Measurements from ENCODE around the gene RAB21.
"Not testable (repeated sequence)": the region's sequence is repeated elsewhere in the genome, so short reads cannot be mapped to it uniquely, and the experiment has no call there.

Gene RAB21

DNA sequence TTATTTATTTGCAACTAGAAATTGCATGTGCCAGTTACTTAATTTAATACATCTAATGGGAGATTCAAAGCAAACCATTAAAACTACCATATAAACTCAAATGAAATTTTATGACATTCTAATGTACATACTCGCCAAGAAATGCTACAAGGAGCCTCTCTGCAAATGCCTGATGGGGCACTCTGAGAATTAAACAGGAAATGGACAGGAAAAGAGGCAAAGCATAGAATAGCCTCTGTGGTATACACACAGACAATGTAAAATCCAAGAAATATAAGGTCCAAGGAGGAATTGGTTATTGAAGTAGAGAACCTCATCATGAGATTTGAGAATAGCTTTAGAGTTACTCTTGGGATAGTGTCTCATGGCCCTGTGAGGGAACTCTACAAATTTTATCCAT, 41.2 kb downstream of the RAB21 start:
- no peak for DNase-seq (ENCODE audit: low read depth in 2 of 2, low spot score in 1 of 2)

- no peak for DNase-seq (ENCODE audit: low read depth in 2 of 2, low spot score in 1 of 2)
Measured at GRCh38 chr12:71797531-71797930, 42.9 kb downstream of the RAB21 start.

DNA sequence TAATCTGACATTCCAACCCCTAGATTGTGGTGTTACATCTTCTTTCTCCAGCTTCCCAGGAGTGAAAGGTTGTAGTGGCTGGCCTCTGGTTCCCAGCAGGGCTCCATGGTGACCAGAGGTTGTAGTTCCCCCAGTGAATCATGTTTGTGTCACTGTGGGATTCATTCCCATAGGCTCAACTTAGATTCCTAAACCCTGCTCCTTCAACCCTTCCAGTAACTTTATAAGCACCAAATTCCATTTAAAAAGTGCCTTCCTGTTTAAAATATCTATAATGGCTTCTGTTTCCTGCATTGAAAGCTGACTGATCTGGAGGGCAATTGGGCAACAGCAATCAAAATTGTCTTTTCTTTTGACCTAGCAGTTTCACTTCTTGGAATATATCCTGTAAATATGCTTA, 44.4 kb downstream of the RAB21 start:
- no peak for DNase-seq (ENCODE audit: low read depth in 2 of 2, low spot score in 1 of 2)

DNA sequence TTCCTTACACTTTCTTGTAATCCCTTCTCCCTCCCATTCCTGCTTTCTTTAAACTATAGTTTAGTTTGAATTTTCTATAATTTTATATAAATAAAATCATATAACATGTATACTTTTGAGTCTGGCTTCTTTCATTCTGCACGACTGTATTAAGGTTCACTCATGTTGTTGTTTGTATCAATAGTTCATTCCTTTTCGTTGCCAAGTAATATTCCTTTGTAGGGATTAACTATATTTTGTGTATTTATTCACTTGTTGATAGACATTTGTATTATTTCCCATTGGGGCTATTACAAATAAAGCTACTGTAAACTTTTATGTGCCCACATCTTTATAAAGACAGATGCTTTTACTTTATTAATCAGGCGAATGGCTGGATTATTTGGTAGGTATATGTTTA, 45.5 kb downstream of the RAB21 start:
- no peak for DNase-seq (ENCODE audit: low read depth in 2 of 2, low spot score in 1 of 2)

DNA sequence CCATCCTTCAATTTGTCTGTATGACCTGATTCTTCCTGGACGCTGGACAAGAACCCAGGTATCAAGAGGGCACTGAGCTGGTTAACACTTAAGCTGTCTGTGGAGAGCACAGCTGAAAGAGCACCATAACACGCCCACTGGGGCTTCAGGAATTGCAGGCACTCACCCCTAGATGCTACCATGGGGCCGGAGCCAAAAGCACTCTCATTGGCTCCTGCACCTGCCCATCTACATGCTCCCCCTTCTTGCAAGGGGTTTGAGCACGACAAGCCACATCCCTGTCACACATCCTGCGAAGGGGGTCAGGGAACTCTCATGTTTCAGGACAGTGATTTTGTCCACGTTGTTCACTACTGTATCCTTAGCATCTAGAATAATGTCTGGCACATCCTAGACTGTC, 49.8 kb downstream of the RAB21 start:
- no peak for DNase-seq (ENCODE audit: low read depth in 2 of 2, low spot score in 1 of 2)

DNA sequence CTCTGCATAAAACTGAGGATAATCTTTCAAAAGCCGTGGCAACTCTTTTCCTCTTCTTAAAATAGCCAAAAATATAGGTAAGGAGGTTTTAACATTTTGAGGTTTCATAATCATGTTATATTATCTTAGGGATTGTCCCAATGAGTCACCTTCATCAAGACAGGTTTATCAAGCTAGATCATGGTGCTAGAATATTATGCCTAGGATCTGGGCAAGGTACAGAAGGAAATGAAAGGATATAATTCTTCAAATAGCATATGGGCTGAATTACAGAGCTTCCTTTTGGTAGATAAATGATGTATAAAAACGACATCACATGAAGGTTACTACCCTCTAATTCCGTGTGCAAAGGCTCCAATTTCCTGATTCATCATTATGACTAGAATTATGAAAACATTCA, 56.3 kb downstream of the RAB21 start:
- DNase-seq (ENCODE audit: low read depth in 2 of 2, low spot score in 1 of 2), result no peak

DNA sequence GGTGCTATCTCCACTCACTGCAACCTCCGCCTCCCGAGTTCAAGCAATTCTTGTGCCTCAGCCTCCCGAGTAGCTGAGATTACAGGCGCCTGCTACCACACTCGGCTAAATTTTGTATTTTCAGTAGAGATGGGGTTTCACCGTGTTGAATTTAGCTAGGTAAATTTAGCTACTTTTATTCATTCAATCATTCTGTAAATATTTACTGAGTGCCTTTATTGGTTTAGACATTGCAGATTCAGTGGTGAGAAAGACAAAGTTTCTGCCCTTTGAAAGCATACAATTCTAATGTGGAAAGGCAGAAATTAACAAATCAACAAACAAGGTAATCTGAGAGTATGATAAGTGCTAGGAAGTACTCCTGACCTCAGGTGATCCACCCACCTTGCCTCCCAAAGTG, 60.6 kb downstream of the RAB21 start:
- not testable (repeated sequence) for DNase-seq (ENCODE audit: low read depth in 2 of 2, low spot score in 1 of 2)

- not testable (repeated sequence) for DNase-seq (ENCODE audit: low read depth in 2 of 2, low spot score in 1 of 2)
Measured at GRCh38 chr12:71822088-71822487, 67.4 kb downstream of the RAB21 start.

DNA sequence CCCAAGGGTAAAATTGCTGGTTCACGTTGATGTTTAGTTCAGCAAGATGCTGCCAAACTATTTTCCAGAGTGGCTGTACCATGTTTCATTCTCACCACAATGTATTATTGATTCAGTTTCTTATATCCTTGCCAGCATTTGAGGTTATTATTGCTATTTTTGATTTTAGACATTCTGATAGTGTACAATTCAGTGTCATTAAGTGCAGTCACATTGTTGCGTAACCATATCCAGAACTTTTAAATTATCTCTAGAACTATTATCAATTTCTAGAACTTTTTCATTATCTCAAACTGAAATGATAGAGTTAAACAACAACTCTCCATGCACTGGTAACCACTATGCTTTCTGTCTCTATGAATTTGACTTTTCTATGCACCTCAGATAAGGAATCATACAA, 74.2 kb downstream of the RAB21 start:
- no peak for DNase-seq (ENCODE audit: low read depth in 2 of 2, low spot score in 1 of 2)

DNA sequence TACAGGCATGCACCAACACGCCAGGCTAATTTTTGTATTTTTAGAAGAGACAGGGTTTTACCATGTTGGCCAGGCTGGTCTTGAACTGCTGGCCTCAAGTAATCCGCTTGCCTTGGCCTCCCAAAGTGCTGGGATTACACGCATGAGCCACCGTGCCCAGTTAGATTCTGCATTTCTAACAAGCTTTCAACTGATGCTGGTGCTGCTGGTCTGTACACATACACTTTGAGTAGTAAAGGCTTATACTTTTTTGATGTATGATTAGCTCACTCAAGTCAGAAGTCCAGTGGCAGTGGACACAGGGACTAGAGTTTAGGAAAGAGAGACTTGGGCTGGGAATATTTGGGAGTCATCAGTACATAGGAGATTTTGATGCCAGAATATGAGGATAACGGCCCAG, 82.7 kb downstream of the RAB21 start:
- no peak for DNase-seq (ENCODE audit: low read depth in 2 of 2, low spot score in 1 of 2)

DNA sequence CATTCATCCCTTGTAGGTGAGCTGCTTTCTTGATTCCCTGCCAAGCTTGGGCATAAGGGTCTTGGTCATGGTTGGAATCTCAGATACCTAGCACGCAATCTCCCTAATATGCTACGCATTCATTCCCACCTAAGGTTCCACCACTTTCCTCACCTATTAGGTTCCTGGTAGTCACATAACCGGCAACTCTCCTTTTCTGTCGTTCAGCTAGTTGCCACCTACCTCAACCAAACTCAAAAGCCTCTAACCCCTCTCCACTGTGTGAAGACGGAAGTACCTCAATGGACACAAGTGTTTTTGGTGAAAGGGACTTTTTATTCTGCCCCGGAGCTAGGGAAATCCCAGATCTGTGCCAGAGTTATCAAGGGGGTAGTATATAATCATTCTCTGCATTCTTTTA, 83.6 kb downstream of the RAB21 start:
- no peak for DNase-seq (ENCODE audit: low read depth in 2 of 2, low spot score in 1 of 2)

DNA sequence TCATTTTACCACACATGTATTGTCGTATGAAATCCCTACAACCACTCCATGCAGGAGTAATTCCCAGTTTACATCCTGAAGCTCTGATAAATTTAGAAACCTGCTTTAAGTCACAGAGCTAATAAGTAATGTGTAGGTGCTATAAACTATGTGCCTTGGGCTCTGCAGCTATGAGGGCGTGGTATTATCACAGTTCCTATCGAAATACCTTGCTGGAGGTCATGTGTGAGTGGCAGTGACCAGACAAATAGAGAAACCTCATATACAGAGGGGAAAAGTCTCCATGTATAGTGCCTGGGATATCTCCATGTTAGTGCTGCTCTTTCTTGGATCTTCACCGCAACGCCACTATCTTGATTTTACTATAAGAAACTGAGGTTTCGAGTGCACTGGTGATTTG, 84.0 kb downstream of the RAB21 start:
- no peak for DNase-seq (ENCODE audit: low read depth in 2 of 2, low spot score in 1 of 2)

DNA sequence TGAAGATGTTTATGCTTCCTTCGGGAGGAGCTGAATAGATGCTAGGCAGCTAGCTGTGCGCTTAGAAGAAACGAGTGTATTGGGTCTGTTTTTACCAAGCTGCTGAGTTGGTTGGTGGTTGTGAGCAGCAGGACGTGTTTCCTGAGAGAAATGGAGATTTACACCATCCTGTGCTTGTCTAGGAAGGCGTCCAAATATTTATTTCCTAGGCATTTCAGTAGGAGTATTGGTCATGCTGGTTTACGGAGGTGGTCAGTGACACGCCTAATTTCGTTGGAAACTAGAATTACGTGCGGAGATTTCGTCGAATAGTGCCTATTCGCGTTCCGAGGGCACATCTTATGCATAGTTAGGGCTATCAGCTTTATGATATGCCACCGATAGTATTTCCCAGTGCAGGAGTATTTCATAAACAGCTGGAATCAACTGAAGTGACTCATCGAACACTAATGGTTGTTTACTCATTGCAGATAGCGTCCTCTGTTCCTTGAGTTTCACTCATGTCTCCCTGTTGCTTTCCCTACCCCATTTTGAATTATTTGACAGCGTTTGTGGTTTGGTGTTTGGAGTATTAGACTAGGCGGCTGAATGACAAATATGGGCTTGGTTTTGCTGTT, 85.7 kb downstream of the RAB21 start:
- DNase-seq (ENCODE audit: low read depth in 2 of 2, low spot score in 1 of 2), result no peak

DNA sequence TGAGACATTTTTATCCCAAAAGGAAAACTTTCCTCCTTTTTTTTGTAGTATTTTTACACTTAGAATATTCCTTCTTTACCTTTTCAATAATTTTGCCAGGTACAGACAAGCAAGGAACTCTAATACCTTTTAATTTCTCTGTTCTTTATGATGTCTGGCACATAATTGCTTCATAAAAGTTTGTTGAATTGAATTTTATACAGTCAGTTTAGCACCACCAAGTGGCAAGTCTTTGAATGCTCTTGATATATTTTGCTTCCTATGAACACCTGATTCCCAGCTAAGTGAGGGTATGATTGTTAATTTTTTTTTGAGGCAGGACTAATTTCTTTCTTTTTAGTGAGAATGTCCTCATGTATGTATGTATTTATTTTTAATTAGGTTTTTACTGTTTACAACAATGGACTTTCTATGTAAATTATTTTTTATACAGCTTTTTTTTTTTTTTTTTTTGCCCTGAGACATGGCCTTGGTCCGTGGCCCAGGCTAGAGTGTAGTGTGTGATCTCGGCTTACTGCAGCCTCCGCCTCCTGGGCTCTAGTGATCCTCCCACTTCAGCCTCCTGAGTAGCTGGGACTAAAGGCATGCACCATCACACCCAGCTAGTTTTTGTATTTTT, 91.8 kb downstream of the RAB21 start:
- no peak for DNase-seq (ENCODE audit: low read depth in 2 of 2, low spot score in 1 of 2)

DNA sequence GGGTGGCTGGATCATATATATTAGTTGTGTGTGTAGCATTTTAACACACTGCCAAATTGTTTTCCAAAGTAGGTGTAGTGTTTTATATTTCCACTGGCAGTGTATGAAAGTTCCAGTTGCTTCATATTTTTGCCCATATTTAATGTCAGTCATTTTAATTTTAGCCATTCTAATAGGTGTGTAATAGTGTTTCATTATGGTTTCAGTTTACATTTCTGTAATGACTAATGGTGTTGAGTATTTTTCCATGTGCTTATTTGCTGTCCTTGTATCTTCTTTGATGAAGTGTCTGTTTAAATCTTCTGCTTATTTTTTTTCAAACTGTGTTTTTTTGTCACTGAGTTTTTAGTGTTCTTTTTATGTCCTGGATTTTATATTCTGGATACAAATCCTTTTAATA, 93.5 kb downstream of the RAB21 start:
- no peak for DNase-seq (ENCODE audit: low read depth in 2 of 2, low spot score in 1 of 2)

DNA sequence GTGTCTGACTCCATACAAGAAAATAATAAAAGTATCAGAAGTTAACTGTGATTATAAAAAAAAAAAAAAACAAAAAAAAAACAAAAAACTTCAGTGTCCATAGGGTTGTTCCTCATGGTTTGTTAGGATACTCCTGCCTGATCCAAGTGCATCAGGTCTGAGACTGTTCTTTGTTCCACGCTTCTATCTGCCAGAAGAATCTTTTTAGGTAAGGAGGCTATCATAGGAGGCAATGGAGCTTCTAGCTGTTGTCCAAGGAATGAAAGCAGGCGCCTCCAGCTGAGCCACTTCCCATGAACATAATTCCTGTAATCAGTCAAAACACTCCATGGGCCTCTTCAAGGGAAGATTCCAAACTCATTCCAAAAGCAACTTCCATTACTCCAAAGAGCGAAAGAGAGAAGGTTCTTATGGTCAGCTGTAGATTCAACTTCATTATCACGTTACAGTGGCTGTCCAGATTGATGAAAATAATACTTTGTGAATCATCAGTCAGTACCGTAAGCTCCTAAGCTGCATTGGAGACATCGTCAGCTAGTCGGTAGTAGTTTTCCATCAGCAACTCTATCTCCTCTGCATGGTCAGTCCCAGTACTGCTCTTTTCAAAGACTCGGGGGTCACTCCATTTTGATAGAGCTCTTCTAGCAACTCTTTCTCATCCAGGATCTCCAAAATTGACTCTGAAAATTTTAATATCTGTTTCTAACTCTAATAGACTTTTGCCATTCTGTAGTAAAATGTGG, 94.6 kb downstream of the RAB21 start:
- no peak for DNase-seq (ENCODE audit: low read depth in 2 of 2, low spot score in 1 of 2)
